ENCODE data around the gene TAS2R38. TPM values are rescaled to one million over a fixed set of nuclear protein-coding genes. Genes with fewer than 3 reads are reported as not detected.
"Not testable (repeated sequence)": the region's sequence is repeated elsewhere in the genome, so short reads cannot be mapped to it uniquely, and the experiment has no call there.

TAS2R38 gene
- total and polyA plus RNA-seq, 7 donors = not detected

- Histone ChIP-seq H3K27ac (no peak overlapping the region), H3K4me1 (no peaks in the 10 kb centered on the region), H3K9me3 (no peaks in the 10 kb centered on the region), H3K27me3 (no peaks in the 10 kb centered on the region), H3K36me3 (no peaks in the 10 kb centered on the region), H3K4me3 (no peak overlapping the region)
- 66 to 69% methylated on average over 2 of the region's 2 CpGs for WGBS, 2 donors
- no peak for DNase-seq
- TF ChIP-seq POLR2AphosphoS5 (IDR thresholded peaks at IDR 0.05) (no peak), POLR2A (IDR thresholded peaks at IDR 0.05) (no peak), EP300 (IDR thresholded peaks at IDR 0.05) (no peak), CTCF (IDR thresholded peaks at IDR 0.05) (no peak)
- intact Hi-C loops (cut with DNase I) = no loop called here
These were observed 16.6 kb upstream of the TAS2R38 start for GRCh38 chr7:141990011-141990725.

GRCh38 chr7:141987803-141988202 is 14.2 kb upstream of the TAS2R38 start:
- intact Hi-C loops (cut with DNase I); H3K9me3 ChIP-seq; H3K27me3 ChIP-seq; H3K36me3 ChIP-seq; H3K4me3 ChIP-seq; H3K27ac ChIP-seq; H3K4me1 ChIP-seq; DNase-seq: not testable (repeated sequence)
- WGBS, 2 donors = 27 to 71% methylated on average over 4 of the region's 4 CpGs

DNA sequence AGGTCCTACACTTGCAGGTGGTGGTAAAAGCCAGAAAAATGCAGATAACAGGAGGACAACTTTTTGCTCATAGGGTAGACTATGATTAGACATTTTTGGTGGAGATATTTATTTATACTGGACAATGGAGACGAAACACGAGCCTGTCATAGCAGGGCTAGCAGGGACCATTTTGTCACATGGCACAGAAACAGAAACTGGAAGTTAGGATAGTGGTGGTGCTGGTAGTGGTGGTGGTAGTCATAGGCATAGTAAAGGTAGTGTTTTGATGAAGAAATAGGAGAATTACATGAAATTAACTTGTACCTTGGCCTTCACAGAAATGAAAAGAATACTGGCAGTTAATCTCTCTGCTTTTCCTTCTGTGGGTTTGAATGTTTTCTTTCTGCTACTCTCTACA is 13.3 kb upstream of the TAS2R38 start:
- intact Hi-C loops (cut with DNase I) = no loop called here
- H3K27me3 ChIP-seq = no peaks in the 10 kb centered on the region
- TF ChIP-seq CTCF (IDR thresholded peaks at IDR 0.05) = no peak
- TF ChIP-seq POLR2A (IDR thresholded peaks at IDR 0.05) = no peak
- TF ChIP-seq POLR2AphosphoS5 (IDR thresholded peaks at IDR 0.05) = no peak
- no peak for TF ChIP-seq EP300 (IDR thresholded peaks at IDR 0.05)
- no peak overlapping the region for H3K4me3 ChIP-seq
- no peak overlapping the region for H3K27ac ChIP-seq
- no peaks in the 10 kb centered on the region for H3K36me3 ChIP-seq
- no peaks in the 10 kb centered on the region for H3K4me1 ChIP-seq
- 89 to 91% methylated on average over 2 of the region's 2 CpGs for WGBS, 2 donors
- no peaks in the 10 kb centered on the region for H3K9me3 ChIP-seq
- no peak for DNase-seq

DNA sequence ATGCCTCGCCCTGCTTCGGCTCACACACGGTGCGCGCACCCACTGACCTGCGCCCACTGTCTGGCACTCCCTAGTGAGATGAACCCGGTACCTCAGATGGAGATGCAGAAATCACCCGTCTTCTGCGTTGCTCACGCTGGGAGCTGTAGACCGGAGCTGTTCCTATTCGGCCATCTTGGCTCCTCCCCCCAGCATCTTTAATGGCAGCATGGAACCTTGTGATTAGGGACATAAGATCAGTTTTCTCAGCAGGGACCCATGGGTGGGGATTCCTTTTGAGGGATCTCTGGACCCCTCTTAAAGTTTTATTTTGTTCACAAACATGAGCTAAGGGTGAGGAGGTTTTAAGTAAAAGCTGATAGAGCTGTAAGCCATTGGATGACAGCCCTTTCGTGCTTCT is 12.4 kb upstream of the TAS2R38 start:
- intact Hi-C loops (cut with DNase I); H3K9me3 ChIP-seq; H3K27me3 ChIP-seq; H3K4me3 ChIP-seq; H3K36me3 ChIP-seq; H3K27ac ChIP-seq; DNase-seq; H3K4me1 ChIP-seq: not testable (repeated sequence)
- WGBS, 2 donors = 83 to 92% methylated on average over 8 to 11 of the region's 13 CpGs

DNA sequence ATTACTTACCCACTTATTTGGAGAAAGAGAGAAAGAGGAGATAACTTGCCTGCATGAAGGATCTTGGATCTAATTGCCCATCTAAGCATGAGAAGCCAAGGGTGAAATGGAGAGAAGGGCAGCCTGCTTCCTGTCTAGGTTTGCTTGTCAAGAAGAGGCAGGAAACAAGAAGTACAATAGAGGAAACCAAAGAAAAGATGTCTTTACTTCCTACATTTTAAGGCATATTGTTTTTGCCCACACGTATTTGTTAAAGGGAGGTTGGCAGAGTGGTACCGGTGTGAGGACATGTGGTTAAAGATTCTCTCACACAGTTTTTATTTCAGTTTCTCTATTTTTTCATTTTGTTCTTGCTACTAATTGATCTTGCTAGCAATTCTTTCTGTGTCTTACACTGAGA is 6.0 kb upstream of the TAS2R38 start:
- Histone ChIP-seq H3K36me3 (no peaks in the 10 kb centered on the region), H3K27me3 (no peaks in the 10 kb centered on the region), H3K27ac (no peak overlapping the region), H3K4me3 (no peak overlapping the region), H3K9me3 (no peaks in the 10 kb centered on the region), H3K4me1 (no peaks in the 10 kb centered on the region)
- 54 to 85% methylated on average over 2 of the region's 2 CpGs for WGBS, 2 donors
- DNase-seq = no peak
- TF ChIP-seq POLR2AphosphoS5 (IDR thresholded peaks at IDR 0.05) (no peak), EP300 (IDR thresholded peaks at IDR 0.05) (no peak), POLR2A (IDR thresholded peaks at IDR 0.05) (no peak), CTCF (IDR thresholded peaks at IDR 0.05) (no peak)
- intact Hi-C loops (cut with DNase I) = no loop called here

DNA sequence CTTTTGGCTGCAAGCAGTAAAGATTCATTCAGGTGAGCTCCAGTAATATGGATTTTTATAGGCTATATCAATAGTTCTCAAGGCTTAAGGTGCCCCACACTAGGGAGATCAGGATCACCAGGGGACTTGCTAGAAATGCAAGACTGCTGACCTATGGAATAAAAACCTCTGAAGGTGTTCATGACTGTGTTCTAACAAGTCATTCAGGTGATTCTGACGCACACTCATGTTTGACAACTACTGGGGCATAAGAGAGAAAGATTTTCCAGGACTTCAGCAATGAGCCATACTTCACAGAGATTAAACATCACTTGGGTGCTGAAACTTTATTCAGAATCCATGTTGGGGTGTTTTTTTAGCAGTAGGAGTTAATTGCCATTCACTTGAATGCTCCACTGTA is 4.8 kb upstream of the TAS2R38 start:
- TF ChIP-seq POLR2A (IDR thresholded peaks at IDR 0.05) = no peak
- no peak for TF ChIP-seq EP300 (IDR thresholded peaks at IDR 0.05)
- TF ChIP-seq POLR2AphosphoS5 (IDR thresholded peaks at IDR 0.05) = no peak
- TF ChIP-seq CTCF (IDR thresholded peaks at IDR 0.05) = no peak
- intact Hi-C loops (cut with DNase I) = no loop called here
- Histone ChIP-seq H3K4me3 (no peak overlapping the region), H3K9me3 (no peaks in the 10 kb centered on the region), H3K4me1 (no peaks in the 10 kb centered on the region), H3K36me3 (no peaks in the 10 kb centered on the region), H3K27me3 (no peaks in the 10 kb centered on the region), H3K27ac (no peak overlapping the region)
- DNase-seq = no peak
- 92 to 96% methylated on average over 1 of the region's 1 CpG for WGBS, 2 donors
